Ishikawa (cell line): Measurements from ENCODE around the gene TATDN3.
A peak's percentile ranks its signal among the peaks of the same experiment; 100 is the strongest.

Experiments
- CEBPB ChIP-seq: IDR thresholded peaks from 2 replicates; pipeline ENCODE4 v1.6.1; 2012
- CREB1 ChIP-seq: IDR thresholded peaks from 2 replicates; pipeline ENCODE4 v1.6.1; 2012; ENCODE audit warnings: low read depth
- EGR1 ChIP-seq: IDR thresholded peaks from 2 replicates; pipeline ENCODE4 v1.6.1; 2012
- EP300 ChIP-seq: IDR thresholded peaks from 2 replicates; pipeline ENCODE4 v1.6.1; 2012; ENCODE audit warnings: borderline replicate concordance
- FOXM1 ChIP-seq: IDR thresholded peaks from 2 replicates; pipeline ENCODE4 v1.6.1; 2012; ENCODE audit warnings: low read depth, borderline replicate concordance
- MAX ChIP-seq: IDR thresholded peaks from 2 replicates; pipeline ENCODE4 v1.6.1; 2012
- NFIC ChIP-seq: IDR thresholded peaks from 2 replicates; pipeline ENCODE4 v1.6.1; 2012
- RAD21 ChIP-seq: IDR thresholded peaks from 2 replicates; pipeline ENCODE4 v1.6.1; 2012; ENCODE audit warnings: low read depth
- TAF1 ChIP-seq: IDR thresholded peaks from 2 replicates; pipeline ENCODE4 v1.6.1; 2012; ENCODE audit warnings: low read depth, mild to moderate bottlenecking
- TCF12 ChIP-seq: IDR thresholded peaks from 2 replicates; pipeline ENCODE4 v1.6.1; 2012; ENCODE audit warnings: low read depth
- TEAD4 ChIP-seq: IDR thresholded peaks from 2 replicates; pipeline ENCODE4 v1.6.1; 2012
- YY1 ChIP-seq: IDR thresholded peaks from 2 replicates; pipeline ENCODE4 v1.6.1; 2012; ENCODE audit warnings: low read depth
- ZBTB7A ChIP-seq: IDR thresholded peaks from 2 replicates; pipeline ENCODE4 v1.6.1; 2012; ENCODE audit warnings: low read depth
- TF ChIP-seq, protein P1 (sequence below): IDR thresholded peaks from 2 replicates; pipeline ENCODE4 v1.6.1; 2012
- TF ChIP-seq, protein P2 (sequence below): IDR thresholded peaks from 2 replicates; pipeline ENCODE4 v1.6.1; 2012; ENCODE audit warnings: low read depth, mild to moderate bottlenecking

Gene TATDN3, protein sequence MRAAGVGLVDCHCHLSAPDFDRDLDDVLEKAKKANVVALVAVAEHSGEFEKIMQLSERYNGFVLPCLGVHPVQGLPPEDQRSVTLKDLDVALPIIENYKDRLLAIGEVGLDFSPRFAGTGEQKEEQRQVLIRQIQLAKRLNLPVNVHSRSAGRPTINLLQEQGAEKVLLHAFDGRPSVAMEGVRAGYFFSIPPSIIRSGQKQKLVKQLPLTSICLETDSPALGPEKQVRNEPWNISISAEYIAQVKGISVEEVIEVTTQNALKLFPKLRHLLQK

DNA sequence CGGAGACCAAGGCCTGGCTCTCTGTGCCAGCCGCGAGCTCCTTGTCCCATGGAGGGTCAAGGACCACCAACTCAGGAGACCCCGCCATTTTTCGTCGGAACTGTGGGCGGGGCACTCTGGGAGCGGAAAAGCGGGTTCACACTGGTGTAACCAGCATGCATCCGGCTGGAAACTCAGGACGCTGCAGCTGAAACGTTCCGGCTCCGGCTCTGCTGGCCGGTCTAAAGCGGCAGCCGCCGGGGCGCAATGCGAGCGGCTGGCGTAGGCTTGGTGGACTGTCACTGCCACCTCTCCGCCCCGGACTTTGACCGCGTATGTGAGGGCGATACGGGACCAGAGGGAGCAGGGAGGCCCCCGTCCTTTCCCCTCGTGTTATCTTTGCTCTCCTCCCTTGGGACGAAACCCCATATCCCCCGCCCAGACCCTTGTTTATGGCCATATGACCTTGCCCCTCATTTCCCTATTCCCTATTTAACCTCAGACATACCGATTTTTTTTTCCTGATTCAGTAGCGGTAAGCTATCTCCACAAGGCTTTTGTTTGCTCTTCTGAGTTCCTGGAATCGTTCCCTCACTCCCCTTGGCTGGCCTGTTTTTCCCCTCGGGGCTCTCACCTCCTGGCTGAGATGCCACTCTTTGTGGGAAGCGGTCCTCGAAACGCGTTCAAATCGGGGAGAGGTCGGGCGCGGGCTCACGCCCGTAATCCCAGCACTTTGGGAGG, at the start of gene TATDN3, which contains the start of gene NSL1:
TSS of gene TATDN3 (plus strand) at position 219 of the 720 bp plus-strand sequence. CDS start at position 247, 28 bp downstream.
TSS of gene NSL1 (minus strand) at position 102 of the 720 bp plus-strand sequence. CDS start at position 88, 14 bp downstream.
- peak; percentile 39; the same call in 1 of the 2 replicates for TF ChIP-seq CEBPB
- TF ChIP-seq MAX, result peak; percentile 88
- TF ChIP-seq TEAD4, result peak; percentile 61
- peak; percentile 84 for TF ChIP-seq TCF12
- TF ChIP-seq RAD21, result no peak
- TF ChIP-seq TAF1, result peak; percentile 99
- TF ChIP-seq NFIC, result peak; percentile 60; the same call in 1 of the 2 replicates
- TF ChIP-seq CREB1, result no peak
- TF ChIP-seq, protein P1, sequence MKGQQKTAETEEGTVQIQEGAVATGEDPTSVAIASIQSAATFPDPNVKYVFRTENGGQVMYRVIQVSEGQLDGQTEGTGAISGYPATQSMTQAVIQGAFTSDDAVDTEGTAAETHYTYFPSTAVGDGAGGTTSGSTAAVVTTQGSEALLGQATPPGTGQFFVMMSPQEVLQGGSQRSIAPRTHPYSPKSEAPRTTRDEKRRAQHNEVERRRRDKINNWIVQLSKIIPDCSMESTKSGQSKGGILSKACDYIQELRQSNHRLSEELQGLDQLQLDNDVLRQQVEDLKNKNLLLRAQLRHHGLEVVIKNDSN, result peak; percentile 70
- TF ChIP-seq, protein P2, sequence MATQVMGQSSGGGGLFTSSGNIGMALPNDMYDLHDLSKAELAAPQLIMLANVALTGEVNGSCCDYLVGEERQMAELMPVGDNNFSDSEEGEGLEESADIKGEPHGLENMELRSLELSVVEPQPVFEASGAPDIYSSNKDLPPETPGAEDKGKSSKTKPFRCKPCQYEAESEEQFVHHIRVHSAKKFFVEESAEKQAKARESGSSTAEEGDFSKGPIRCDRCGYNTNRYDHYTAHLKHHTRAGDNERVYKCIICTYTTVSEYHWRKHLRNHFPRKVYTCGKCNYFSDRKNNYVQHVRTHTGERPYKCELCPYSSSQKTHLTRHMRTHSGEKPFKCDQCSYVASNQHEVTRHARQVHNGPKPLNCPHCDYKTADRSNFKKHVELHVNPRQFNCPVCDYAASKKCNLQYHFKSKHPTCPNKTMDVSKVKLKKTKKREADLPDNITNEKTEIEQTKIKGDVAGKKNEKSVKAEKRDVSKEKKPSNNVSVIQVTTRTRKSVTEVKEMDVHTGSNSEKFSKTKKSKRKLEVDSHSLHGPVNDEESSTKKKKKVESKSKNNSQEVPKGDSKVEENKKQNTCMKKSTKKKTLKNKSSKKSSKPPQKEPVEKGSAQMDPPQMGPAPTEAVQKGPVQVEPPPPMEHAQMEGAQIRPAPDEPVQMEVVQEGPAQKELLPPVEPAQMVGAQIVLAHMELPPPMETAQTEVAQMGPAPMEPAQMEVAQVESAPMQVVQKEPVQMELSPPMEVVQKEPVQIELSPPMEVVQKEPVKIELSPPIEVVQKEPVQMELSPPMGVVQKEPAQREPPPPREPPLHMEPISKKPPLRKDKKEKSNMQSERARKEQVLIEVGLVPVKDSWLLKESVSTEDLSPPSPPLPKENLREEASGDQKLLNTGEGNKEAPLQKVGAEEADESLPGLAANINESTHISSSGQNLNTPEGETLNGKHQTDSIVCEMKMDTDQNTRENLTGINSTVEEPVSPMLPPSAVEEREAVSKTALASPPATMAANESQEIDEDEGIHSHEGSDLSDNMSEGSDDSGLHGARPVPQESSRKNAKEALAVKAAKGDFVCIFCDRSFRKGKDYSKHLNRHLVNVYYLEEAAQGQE, result peak; percentile 10; the same call in 1 of the 2 replicates
- peak; percentile 53; the same call in 1 of the 2 replicates for TF ChIP-seq EP300
- peak; percentile 99 for TF ChIP-seq ZBTB7A
- TF ChIP-seq YY1, result peak; percentile 94
- TF ChIP-seq EGR1, result peak; percentile 46
- TF ChIP-seq FOXM1, result 0 out of 2 replicates have a peak, but pooled peaks have one; percentile 46

GRCh38 chr1:212743901-212744475, 47.7 kb upstream of the TATDN3 start:
- TF ChIP-seq NFIC (no peak), EGR1 (no peak), ZBTB7A (no peak), EP300 (no peak), MAX (no peak)

DNA sequence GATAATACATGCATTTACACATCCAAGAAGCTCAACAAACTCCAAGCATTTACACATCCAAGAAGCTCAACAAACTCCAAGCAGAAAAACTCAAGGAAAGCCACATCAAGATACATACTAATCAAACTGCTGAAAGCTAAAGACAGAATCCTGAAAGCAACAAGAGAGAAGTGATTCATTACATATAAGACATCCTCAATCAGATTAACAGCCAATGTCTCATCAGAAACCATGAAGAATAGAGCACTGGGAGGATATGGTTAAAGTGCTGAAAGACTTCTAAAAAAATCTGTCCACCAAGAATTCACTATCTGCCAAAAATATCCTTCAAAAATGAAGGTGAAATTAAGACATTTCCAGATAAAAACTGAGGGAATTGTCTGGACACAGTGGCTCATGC, 46.4 kb upstream of the TATDN3 start:
- TF ChIP-seq TCF12 (no peak), CEBPB (no peak), NFIC (no peak), EGR1 (no peak), YY1 (no peak), TEAD4 (no peak), ZBTB7A (no peak), RAD21 (no peak), FOXM1 (no peak), TAF1 (no peak), MAX (no peak), EP300 (no peak), CREB1 (no peak)
- TF ChIP-seq, protein P1, result no peak
- TF ChIP-seq, protein P2, result no peak

DNA sequence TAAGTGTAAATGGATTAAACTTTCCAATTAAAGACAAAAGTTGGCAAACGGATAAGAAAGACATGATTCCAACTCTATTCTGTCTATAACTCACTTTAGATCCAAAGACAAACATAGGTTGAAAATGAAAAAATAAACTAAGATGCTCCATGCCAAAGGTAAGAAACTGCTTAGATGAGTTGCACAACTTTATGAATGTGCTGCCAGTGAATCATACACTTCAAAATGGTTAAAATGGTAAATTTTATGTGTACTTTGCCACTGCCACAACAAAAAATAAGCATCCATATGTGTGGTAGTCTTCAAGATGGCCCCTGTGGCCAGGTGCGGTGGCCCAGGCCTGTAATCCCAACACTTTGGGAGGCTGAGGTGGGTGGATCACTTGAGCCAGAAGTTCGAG, 45.1 kb upstream of the TATDN3 start:
- no peak for TF ChIP-seq FOXM1
- no peak for TF ChIP-seq YY1
- TF ChIP-seq, protein P2, result no peak
- no peak for TF ChIP-seq EGR1
- no peak for TF ChIP-seq CREB1
- TF ChIP-seq TAF1, result no peak
- TF ChIP-seq TEAD4, result no peak
- TF ChIP-seq MAX, result no peak
- no peak for TF ChIP-seq RAD21
- no peak for TF ChIP-seq EP300
- no peak for TF ChIP-seq CEBPB
- TF ChIP-seq, protein P1, result no peak
- TF ChIP-seq TCF12, result no peak
- no peak for TF ChIP-seq NFIC
- no peak for TF ChIP-seq ZBTB7A
